Neural progenitor cell (in vitro differentiated cells): ENCODE results near the gene PMS1.

ENCODE experiments used
- EZH2 ChIP-seq: fragments of 200-600 bp; sonication (generic); IDR thresholded peaks from 2 replicates; pipeline ENCODE4 v1.6.1; 2017; ENCODE audit warnings: antibody characterized with exemption, mild to moderate bottlenecking, moderate library complexity
- EZH2phosphoT487 ChIP-seq: fragments of 200-600 bp; sonication (generic); IDR thresholded peaks from 2 replicates; pipeline ENCODE4 v1.6.1; 2017; ENCODE audit warnings: antibody characterized with exemption
- TF ChIP-seq, protein P1 (sequence below): fragments of 200-600 bp; sonication (generic); IDR thresholded peaks from 2 replicates; pipeline ENCODE4 v1.5.1; 2017; ENCODE audit warnings: antibody characterized with exemption, mild to moderate bottlenecking

GRCh38 chr2:189794310-189794709 lies 10.1 kb downstream of the PMS1 start:
- TF ChIP-seq, protein P1, sequence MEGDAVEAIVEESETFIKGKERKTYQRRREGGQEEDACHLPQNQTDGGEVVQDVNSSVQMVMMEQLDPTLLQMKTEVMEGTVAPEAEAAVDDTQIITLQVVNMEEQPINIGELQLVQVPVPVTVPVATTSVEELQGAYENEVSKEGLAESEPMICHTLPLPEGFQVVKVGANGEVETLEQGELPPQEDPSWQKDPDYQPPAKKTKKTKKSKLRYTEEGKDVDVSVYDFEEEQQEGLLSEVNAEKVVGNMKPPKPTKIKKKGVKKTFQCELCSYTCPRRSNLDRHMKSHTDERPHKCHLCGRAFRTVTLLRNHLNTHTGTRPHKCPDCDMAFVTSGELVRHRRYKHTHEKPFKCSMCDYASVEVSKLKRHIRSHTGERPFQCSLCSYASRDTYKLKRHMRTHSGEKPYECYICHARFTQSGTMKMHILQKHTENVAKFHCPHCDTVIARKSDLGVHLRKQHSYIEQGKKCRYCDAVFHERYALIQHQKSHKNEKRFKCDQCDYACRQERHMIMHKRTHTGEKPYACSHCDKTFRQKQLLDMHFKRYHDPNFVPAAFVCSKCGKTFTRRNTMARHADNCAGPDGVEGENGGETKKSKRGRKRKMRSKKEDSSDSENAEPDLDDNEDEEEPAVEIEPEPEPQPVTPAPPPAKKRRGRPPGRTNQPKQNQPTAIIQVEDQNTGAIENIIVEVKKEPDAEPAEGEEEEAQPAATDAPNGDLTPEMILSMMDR, result no peak
- TF ChIP-seq EZH2phosphoT487 (no peak), EZH2 (no peak)
